Activated CD4-positive, alpha-beta T cell treated with anti-CD3 and anti-CD28 coated beads, Interleukin-2, amount 50 U/mL, for 48 hours (primary cell): Measurements from ENCODE around the gene ZG16B.

ENCODE experiments used
- DNase-seq, 2 experiments: peaks; one replicate each; pipeline ENCODE4 v3.0.0-alpha.2; 2020

The ZG16B gene

GRCh38 chr16:2806286-2806685 lies 23.8 kb upstream of the ZG16B start:
- DNase-seq = no peak

- DNase-seq = no peak
Observed at GRCh38 chr16:2808181-2808580, 21.9 kb upstream of the ZG16B start.

- DNase-seq = no peak
Observed at GRCh38 chr16:2809149-2809760, 20.8 kb upstream of the ZG16B start.

GRCh38 chr16:2810651-2811050 lies 19.5 kb upstream of the ZG16B start:
- DNase-seq = no peak

- DNase-seq = no peak
Observed at GRCh38 chr16:2811703-2812471, 18.2 kb upstream of the ZG16B start.

GRCh38 chr16:2813771-2814221 lies 16.3 kb upstream of the ZG16B start:
- no peak for DNase-seq

- DNase-seq = no peak
Observed at GRCh38 chr16:2814551-2815298, 15.4 kb upstream of the ZG16B start.

GRCh38 chr16:2815299-2815771 lies 14.8 kb upstream of the ZG16B start:
- DNase-seq = no peak

- peak; percentile 33 to 40 for DNase-seq
Observed at GRCh38 chr16:2816751-2817339, 13.3 kb upstream of the ZG16B start, which contains the start of gene PRSS21. TSS of gene PRSS21 (plus strand) at chr16:2817237. CDS start at chr16:2817269, 32 bp downstream.

- peak in 1 of 2 experiments; percentile 9 for DNase-seq
Observed at GRCh38 chr16:2817340-2818271, 12.5 kb upstream of the ZG16B start.

- no peak for DNase-seq
Observed at GRCh38 chr16:2818272-2818876, 11.7 kb upstream of the ZG16B start.

GRCh38 chr16:2819179-2819938 lies 10.7 kb upstream of the ZG16B start:
- no peak for DNase-seq

GRCh38 chr16:2819939-2820835 lies 9.9 kb upstream of the ZG16B start:
- no peak for DNase-seq

GRCh38 chr16:2820836-2821486 lies 9.1 kb upstream of the ZG16B start:
- no peak for DNase-seq

GRCh38 chr16:2821487-2822157 lies 8.5 kb upstream of the ZG16B start:
- DNase-seq = no peak

GRCh38 chr16:2822158-2822495 lies 8.0 kb upstream of the ZG16B start:
- DNase-seq = no peak

GRCh38 chr16:2822496-2822895 lies 7.6 kb upstream of the ZG16B start:
- DNase-seq = no peak

- DNase-seq = no peak
Observed at GRCh38 chr16:2824626-2825025, 5.5 kb upstream of the ZG16B start.
